ENCODE measurements around the gene TIMM50. TPM values are rescaled to one million over a fixed set of nuclear protein-coding genes. Genes with fewer than 3 reads are reported as not detected.

Gene TIMM50
- total and polyA plus RNA-seq, 2 of the 8 experiments (the other 6 are each of a cell fraction or from before 2014, with no cell fraction given) = 155 to 187 TPM

DNA sequence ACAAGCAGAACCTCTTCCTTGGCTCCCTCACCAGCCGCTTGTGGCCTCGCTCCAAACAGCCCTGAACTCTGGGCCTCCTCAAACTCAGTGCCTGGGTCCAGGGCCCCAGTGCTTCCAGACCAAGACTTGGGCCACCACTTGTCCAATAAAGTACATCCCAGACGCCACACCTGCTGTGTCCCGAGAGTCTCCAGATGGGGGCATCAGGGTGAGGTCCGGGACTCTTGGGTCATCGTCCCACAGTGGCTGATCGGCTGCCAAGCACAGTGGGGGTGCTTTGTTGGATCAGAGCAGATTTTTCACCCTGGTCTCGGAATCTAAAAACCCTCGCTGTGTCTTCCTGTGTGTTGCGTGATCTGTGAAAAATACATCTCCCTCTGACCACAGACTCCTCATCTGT lies 9.1 kb downstream of the TIMM50 start (continued):
- TF ChIP-seq, protein P1, sequence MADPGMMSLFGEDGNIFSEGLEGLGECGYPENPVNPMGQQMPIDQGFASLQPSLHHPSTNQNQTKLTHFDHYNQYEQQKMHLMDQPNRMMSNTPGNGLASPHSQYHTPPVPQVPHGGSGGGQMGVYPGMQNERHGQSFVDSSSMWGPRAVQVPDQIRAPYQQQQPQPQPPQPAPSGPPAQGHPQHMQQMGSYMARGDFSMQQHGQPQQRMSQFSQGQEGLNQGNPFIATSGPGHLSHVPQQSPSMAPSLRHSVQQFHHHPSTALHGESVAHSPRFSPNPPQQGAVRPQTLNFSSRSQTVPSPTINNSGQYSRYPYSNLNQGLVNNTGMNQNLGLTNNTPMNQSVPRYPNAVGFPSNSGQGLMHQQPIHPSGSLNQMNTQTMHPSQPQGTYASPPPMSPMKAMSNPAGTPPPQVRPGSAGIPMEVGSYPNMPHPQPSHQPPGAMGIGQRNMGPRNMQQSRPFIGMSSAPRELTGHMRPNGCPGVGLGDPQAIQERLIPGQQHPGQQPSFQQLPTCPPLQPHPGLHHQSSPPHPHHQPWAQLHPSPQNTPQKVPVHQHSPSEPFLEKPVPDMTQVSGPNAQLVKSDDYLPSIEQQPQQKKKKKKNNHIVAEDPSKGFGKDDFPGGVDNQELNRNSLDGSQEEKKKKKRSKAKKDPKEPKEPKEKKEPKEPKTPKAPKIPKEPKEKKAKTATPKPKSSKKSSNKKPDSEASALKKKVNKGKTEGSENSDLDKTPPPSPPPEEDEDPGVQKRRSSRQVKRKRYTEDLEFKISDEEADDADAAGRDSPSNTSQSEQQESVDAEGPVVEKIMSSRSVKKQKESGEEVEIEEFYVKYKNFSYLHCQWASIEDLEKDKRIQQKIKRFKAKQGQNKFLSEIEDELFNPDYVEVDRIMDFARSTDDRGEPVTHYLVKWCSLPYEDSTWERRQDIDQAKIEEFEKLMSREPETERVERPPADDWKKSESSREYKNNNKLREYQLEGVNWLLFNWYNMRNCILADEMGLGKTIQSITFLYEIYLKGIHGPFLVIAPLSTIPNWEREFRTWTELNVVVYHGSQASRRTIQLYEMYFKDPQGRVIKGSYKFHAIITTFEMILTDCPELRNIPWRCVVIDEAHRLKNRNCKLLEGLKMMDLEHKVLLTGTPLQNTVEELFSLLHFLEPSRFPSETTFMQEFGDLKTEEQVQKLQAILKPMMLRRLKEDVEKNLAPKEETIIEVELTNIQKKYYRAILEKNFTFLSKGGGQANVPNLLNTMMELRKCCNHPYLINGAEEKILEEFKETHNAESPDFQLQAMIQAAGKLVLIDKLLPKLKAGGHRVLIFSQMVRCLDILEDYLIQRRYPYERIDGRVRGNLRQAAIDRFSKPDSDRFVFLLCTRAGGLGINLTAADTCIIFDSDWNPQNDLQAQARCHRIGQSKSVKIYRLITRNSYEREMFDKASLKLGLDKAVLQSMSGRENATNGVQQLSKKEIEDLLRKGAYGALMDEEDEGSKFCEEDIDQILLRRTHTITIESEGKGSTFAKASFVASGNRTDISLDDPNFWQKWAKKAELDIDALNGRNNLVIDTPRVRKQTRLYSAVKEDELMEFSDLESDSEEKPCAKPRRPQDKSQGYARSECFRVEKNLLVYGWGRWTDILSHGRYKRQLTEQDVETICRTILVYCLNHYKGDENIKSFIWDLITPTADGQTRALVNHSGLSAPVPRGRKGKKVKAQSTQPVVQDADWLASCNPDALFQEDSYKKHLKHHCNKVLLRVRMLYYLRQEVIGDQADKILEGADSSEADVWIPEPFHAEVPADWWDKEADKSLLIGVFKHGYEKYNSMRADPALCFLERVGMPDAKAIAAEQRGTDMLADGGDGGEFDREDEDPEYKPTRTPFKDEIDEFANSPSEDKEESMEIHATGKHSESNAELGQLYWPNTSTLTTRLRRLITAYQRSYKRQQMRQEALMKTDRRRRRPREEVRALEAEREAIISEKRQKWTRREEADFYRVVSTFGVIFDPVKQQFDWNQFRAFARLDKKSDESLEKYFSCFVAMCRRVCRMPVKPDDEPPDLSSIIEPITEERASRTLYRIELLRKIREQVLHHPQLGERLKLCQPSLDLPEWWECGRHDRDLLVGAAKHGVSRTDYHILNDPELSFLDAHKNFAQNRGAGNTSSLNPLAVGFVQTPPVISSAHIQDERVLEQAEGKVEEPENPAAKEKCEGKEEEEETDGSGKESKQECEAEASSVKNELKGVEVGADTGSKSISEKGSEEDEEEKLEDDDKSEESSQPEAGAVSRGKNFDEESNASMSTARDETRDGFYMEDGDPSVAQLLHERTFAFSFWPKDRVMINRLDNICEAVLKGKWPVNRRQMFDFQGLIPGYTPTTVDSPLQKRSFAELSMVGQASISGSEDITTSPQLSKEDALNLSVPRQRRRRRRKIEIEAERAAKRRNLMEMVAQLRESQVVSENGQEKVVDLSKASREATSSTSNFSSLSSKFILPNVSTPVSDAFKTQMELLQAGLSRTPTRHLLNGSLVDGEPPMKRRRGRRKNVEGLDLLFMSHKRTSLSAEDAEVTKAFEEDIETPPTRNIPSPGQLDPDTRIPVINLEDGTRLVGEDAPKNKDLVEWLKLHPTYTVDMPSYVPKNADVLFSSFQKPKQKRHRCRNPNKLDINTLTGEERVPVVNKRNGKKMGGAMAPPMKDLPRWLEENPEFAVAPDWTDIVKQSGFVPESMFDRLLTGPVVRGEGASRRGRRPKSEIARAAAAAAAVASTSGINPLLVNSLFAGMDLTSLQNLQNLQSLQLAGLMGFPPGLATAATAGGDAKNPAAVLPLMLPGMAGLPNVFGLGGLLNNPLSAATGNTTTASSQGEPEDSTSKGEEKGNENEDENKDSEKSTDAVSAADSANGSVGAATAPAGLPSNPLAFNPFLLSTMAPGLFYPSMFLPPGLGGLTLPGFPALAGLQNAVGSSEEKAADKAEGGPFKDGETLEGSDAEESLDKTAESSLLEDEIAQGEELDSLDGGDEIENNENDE (IDR thresholded peaks at IDR 0.05; ENCODE audit: insufficient replicate concordance, low read length) = no peak
- TF ChIP-seq JUN (IDR thresholded peaks at IDR 0.05; ENCODE audit: low read depth, low read length) (no peak), ATF3 (IDR thresholded peaks at IDR 0.05; ENCODE audit: insufficient read depth, low read depth, low read length) (no peak), EGR1 (IDR thresholded peaks at IDR 0.05; ENCODE audit: borderline replicate concordance, low read depth, low read length) (no peak), E2F6 (IDR thresholded peaks at IDR 0.05) (no peak), POLR2AphosphoS5 (IDR thresholded peaks at IDR 0.05; ENCODE audit: low read depth, low read length) (no peak), BACH1 (IDR thresholded peaks at IDR 0.05; ENCODE audit: low read length) (no peak)
- TF ChIP-seq, protein P2, sequence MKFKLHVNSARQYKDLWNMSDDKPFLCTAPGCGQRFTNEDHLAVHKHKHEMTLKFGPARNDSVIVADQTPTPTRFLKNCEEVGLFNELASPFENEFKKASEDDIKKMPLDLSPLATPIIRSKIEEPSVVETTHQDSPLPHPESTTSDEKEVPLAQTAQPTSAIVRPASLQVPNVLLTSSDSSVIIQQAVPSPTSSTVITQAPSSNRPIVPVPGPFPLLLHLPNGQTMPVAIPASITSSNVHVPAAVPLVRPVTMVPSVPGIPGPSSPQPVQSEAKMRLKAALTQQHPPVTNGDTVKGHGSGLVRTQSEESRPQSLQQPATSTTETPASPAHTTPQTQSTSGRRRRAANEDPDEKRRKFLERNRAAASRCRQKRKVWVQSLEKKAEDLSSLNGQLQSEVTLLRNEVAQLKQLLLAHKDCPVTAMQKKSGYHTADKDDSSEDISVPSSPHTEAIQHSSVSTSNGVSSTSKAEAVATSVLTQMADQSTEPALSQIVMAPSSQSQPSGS (IDR thresholded peaks at IDR 0.05; ENCODE audit: low read length) = no peak

Measured in H1 (cell line).